Parathyroid adenoma (tissue), 2 donors: ENCODE data around the gene VAC14.

Source experiments
- H2AFZ ChIP-seq: fragments of 300-600 bp; sonication (generic); one replicate; pipeline ENCODE4 v1.7.0; 2017; ENCODE audit warnings: antibody characterized with exemption, mild to moderate bottlenecking
- H3K27ac ChIP-seq: fragments of 300-600 bp; sonication (generic); one replicate; pipeline ENCODE4 v1.7.0; 2017
- H3K27me3 ChIP-seq: fragments of 300-600 bp; sonication (generic); one replicate; pipeline ENCODE4 v1.7.0; 2017; ENCODE audit warnings: low read length; ENCODE audit not compliant: control insufficient read depth, insufficient read depth
- H3K36me3 ChIP-seq: fragments of 300-600 bp; sonication (generic); one replicate; pipeline ENCODE4 v1.7.0; 2017; ENCODE audit warnings: low read length; ENCODE audit not compliant: control insufficient read depth, insufficient read depth
- H3K4me1 ChIP-seq: fragments of 300-600 bp; sonication (generic); one replicate; pipeline ENCODE4 v1.7.0; 2017; ENCODE audit warnings: control low read depth
- H3K4me2 ChIP-seq: fragments of 300-600 bp; sonication (generic); one replicate; pipeline ENCODE4 v1.7.0; 2017; ENCODE audit warnings: low read length
- H3K4me3 ChIP-seq: fragments of 300-600 bp; sonication (generic); one replicate; pipeline ENCODE4 v1.7.0; 2017; ENCODE audit warnings: low read depth, low read length
- H3K79me2 ChIP-seq: fragments of 300-600 bp; sonication (generic); one replicate; pipeline ENCODE4 v1.7.0; 2017; ENCODE audit warnings: control low read depth
- H3K9ac ChIP-seq: fragments of 300-600 bp; sonication (generic); one replicate; pipeline ENCODE4 v1.7.0; 2017; ENCODE audit warnings: mild to moderate bottlenecking
- H3K9me3 ChIP-seq: fragments of 300-600 bp; sonication (generic); one replicate; pipeline ENCODE4 v1.7.0; 2017; ENCODE audit warnings: low read length; ENCODE audit not compliant: control insufficient read depth
- TF ChIP-seq, protein P1 (sequence below): fragments of 300-600 bp; sonication (generic); IDR thresholded peaks from one replicate; pipeline ENCODE4 v1.7.0; 2017; ENCODE audit warnings: antibody characterized with exemption, mild to moderate bottlenecking
- donor health status: primary hyperparathyroidism.

VAC14 gene

DNA sequence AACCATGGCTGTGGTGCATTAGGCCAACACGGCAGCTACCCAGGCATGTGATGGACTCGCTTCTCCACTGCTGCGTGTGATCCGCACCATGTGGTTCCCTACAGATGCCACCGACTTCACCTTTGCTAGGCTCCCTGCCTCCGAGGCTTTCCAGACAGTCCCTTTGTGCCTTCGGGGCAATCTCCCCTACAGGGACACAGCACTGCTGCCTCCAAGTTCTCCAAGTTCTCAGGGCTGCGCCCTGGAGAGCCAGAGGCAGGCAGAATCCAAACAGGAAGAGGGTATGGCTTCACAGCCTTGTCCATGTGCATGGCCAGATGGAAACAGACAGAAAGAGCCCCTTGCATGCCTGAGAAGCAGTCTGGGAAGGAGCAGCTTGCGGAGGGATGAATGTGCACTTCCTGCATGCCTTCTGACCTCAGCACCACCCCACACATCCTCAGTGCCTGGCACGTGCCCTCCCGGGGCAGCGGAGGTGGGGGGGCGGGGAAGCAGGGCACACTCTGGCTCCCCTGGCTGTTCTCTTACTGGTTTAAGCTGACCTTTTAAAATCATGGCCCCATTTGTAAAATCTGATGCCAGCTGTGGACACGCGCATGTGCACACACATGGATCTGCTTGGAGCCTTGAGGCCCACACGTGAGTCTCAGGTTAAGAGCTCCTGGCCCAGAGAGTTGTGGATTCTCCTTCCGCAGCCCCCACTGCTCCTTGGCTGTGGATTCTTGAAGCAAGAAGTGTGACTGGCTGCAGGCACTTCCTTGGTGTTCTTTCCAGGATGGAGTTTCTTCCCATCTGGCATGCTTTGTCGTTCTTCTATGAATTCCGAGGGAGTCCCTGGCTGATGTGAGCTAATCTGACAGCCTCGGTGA, 59.8 kb downstream of the VAC14 start:
- Histone ChIP-seq H3K36me3 (no peaks in the 10 kb centered on the region), H3K9me3 (no peaks in the 10 kb centered on the region), H3K27me3 (no peaks in the 10 kb centered on the region), H3K4me2 (no peak overlapping the region), H3K79me2 (peaks cover 3% of the 10 kb centered on the region), H3K27ac (no peak overlapping the region), H3K4me3 (no peak overlapping the region), H2AFZ (no peak overlapping the region), H3K9ac (no peak overlapping the region), H3K4me1 (no peaks in the 10 kb centered on the region)
- TF ChIP-seq, protein P1, sequence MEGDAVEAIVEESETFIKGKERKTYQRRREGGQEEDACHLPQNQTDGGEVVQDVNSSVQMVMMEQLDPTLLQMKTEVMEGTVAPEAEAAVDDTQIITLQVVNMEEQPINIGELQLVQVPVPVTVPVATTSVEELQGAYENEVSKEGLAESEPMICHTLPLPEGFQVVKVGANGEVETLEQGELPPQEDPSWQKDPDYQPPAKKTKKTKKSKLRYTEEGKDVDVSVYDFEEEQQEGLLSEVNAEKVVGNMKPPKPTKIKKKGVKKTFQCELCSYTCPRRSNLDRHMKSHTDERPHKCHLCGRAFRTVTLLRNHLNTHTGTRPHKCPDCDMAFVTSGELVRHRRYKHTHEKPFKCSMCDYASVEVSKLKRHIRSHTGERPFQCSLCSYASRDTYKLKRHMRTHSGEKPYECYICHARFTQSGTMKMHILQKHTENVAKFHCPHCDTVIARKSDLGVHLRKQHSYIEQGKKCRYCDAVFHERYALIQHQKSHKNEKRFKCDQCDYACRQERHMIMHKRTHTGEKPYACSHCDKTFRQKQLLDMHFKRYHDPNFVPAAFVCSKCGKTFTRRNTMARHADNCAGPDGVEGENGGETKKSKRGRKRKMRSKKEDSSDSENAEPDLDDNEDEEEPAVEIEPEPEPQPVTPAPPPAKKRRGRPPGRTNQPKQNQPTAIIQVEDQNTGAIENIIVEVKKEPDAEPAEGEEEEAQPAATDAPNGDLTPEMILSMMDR: no peak

DNA sequence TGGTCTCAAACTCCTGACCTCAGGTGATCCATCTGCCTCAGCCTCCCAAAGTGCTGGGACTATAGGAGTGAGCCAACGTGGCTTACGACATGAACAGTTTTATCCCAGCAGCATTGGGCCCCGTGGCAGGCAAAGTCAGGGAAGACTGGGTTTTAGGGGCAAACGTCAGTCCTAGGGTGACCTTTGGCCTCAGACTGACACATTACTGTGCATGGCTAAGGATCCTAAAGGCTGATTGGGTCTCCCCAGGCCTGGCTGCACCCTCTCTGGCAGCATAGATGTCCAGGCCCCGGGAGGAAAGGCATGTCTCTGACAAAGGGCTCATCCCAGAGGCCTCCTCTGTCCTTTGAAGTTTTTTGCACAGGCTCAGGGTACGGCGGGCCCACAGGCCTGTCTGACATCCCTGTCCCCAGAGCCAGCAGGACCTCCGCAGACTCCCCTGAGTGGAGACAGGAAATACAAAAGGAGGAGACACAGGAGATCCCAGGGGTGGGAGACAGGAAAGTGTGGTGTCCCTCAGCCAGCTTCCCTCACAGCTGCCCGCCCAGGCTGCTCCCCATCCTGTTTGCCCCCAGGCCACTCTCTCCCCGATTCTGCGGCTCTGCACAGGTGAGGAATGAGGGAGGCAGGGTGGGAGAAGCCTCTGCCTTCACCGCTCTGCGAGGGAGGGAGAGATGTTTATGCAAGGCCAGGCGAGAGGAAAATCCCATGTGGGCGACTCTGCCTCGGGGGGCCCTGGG, 60.6 kb downstream of the VAC14 start:
- H3K9me3 ChIP-seq: no peaks in the 10 kb centered on the region
- no peaks in the 10 kb centered on the region for H3K27me3 ChIP-seq
- no peak overlapping the region for H3K4me3 ChIP-seq
- no peak overlapping the region for H3K4me2 ChIP-seq
- no peak overlapping the region for H3K27ac ChIP-seq
- H2AFZ ChIP-seq: no peak overlapping the region
- H3K79me2 ChIP-seq: peaks cover 3% of the 10 kb centered on the region
- TF ChIP-seq, protein P1: no peak
- no peak overlapping the region for H3K9ac ChIP-seq
- no peaks in the 10 kb centered on the region for H3K4me1 ChIP-seq
- no peaks in the 10 kb centered on the region for H3K36me3 ChIP-seq

DNA sequence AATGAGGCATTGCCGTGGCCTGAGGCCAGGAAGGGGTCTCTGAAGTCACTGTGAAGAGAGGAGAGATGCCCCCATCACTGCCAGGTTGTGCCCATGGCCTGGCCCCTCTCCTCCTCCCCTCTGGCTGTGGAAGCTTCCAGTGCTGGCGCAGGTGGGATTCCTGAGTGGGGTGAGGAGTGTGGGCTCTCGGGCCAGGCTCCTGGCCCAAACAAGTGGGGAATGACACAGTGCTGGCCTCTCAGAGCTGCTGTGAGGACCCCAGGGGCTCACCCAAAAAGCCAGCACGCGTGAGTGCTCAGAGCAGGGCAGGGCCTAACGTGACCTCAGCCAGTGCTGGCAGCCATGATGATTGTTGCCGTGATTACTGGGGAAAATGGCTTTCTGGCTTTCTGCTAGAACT, 61.6 kb downstream of the VAC14 start:
- Histone ChIP-seq H3K79me2 (peaks cover 3% of the 10 kb centered on the region), H3K9ac (no peak overlapping the region), H3K4me2 (no peak overlapping the region), H3K27ac (no peak overlapping the region), H3K36me3 (no peaks in the 10 kb centered on the region), H3K27me3 (no peaks in the 10 kb centered on the region), H2AFZ (no peak overlapping the region), H3K9me3 (no peaks in the 10 kb centered on the region), H3K4me3 (no peak overlapping the region), H3K4me1 (no peaks in the 10 kb centered on the region)
- TF ChIP-seq, protein P1: no peak

DNA sequence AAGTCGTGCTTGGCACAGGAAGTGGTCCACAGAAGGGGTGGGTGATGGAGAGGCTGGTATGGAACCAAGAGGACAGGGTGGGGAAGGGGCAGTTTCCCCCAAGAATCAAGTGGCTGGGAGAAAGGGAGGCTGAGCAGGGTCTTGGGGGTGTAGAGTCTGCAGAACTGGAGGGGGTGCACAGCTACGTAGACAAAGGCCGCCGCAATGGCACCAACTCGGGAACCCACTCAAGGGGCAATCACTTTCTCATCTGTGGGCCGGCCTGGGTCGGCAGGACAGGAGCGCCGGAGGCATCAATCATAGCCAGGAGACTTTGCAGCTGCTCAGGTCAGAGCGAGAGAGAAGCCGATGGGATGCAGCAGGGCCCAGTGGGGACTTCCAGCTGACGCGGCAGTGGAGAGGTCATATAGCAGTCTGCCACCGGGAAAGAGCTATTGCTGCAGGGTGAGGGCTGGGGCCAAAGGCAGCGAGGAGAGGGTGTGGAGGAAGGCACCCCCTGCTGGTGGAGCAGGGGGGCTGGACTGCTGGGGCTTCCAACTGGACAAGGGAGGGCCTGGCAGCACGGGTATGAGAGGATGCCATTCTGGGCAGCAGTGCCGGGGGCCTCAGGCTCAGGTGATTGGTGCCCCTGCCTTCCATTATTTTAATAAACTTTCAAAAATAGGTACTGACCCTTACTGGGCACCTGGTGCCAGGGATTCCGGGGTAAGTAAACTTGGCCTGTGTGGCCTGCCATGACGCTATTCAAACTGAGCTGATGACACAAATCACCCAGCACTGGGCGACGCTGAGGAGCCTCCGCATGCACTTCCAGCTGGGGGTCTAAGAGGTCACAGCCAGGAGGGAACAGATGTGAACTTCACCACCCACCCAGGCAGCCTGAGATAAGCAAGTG, 62.6 kb downstream of the VAC14 start:
- no peak overlapping the region for H2AFZ ChIP-seq
- H3K4me1 ChIP-seq: no peaks in the 10 kb centered on the region
- no peaks in the 10 kb centered on the region for H3K36me3 ChIP-seq
- H3K9ac ChIP-seq: no peak overlapping the region
- H3K79me2 ChIP-seq: peaks cover 3% of the 10 kb centered on the region
- H3K27me3 ChIP-seq: no peaks in the 10 kb centered on the region
- no peak overlapping the region for H3K4me3 ChIP-seq
- H3K9me3 ChIP-seq: no peaks in the 10 kb centered on the region
- H3K27ac ChIP-seq: no peak overlapping the region
- TF ChIP-seq, protein P1: peak; percentile 50
- H3K4me2 ChIP-seq: no peak overlapping the region
